GM10266 (cell line): Measurements from ENCODE around the gene SF3A2.

ENCODE experiments used
- DNase-seq: peaks from one replicate; pipeline ENCODE4 v3.0.0; 2012; ENCODE audit errors: extremely low spot score
- TF ChIP-seq, protein P1 (sequence below): IDR thresholded peaks from 2 replicates; pipeline ENCODE4 v1.5.1; 2012; ENCODE audit warnings: mild to moderate bottlenecking, low read depth; ENCODE audit not compliant: control insufficient read depth, insufficient read depth; ENCODE audit errors: missing control alignments

Gene SF3A2, protein sequence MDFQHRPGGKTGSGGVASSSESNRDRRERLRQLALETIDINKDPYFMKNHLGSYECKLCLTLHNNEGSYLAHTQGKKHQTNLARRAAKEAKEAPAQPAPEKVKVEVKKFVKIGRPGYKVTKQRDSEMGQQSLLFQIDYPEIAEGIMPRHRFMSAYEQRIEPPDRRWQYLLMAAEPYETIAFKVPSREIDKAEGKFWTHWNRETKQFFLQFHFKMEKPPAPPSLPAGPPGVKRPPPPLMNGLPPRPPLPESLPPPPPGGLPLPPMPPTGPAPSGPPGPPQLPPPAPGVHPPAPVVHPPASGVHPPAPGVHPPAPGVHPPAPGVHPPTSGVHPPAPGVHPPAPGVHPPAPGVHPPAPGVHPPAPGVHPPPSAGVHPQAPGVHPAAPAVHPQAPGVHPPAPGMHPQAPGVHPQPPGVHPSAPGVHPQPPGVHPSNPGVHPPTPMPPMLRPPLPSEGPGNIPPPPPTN

DNA sequence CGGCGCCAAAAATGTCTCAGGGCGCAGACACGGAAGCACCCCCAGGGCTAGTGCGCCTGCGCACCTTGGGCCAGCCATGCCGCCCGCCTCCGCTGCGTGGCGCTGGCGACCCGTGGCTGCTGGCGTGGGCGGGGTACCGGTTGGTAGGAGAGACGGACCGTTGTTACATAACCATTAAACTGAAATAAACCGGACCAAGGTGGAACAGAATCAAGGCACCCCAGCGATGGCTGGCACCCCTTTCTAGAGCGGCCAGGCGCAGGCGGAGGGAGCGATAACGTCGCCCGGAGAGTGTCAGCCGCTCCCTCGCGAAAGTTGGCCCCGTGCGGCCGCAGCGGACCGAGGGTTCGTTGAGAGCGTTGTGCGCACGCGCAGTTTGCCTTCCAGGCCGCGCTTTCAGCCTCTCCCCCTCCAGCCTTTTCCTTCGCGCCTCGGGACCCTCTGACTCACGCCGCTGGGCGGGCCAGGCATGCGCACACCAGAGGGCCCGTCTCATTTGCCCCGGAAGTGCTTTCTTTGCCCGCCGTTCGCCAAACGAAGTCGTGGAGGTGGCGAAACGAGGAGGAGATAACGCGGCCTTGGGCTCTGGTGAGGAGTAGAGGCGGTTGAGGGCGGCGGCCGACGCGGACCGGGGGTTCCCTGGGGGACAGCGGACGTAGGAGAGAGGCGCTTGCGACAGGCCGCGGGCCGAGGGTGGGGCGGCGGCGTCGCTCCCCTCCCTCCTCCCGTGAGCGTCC, at the start of gene SF3A2, which contains the start of gene PLEKHJ1:
TSS of gene SF3A2 (plus strand) at position 511 of the 737 bp plus-strand sequence. CDS start 6,595 bp downstream, outside the sequence.
TSS of gene PLEKHJ1 (minus strand) at position 16 of the 737 bp plus-strand sequence. CDS start 81 bp downstream, outside the sequence.
- DNase-seq: peak; percentile 99
- TF ChIP-seq, protein P1, sequence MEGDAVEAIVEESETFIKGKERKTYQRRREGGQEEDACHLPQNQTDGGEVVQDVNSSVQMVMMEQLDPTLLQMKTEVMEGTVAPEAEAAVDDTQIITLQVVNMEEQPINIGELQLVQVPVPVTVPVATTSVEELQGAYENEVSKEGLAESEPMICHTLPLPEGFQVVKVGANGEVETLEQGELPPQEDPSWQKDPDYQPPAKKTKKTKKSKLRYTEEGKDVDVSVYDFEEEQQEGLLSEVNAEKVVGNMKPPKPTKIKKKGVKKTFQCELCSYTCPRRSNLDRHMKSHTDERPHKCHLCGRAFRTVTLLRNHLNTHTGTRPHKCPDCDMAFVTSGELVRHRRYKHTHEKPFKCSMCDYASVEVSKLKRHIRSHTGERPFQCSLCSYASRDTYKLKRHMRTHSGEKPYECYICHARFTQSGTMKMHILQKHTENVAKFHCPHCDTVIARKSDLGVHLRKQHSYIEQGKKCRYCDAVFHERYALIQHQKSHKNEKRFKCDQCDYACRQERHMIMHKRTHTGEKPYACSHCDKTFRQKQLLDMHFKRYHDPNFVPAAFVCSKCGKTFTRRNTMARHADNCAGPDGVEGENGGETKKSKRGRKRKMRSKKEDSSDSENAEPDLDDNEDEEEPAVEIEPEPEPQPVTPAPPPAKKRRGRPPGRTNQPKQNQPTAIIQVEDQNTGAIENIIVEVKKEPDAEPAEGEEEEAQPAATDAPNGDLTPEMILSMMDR: peak; percentile 100

DNA sequence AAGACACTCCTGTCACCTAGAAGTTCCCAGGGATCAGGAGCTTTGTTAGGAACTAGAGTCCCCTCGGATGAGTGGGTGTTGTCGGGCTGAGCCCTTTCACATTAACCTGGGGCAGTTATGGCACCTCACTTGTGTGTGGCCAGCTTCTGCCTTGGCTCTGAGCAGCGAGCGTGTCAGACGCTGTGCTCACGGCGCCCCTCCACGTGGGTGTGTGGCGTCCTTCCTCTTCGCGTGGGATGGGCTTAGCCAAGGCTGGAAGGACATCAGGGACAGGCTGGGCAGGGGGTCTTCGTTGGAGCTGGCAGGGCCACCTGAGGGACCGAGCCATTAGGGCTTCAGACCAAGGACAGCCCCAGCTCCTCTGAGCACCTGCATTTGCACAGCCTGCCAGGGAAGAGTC, 49.5 kb upstream of the SF3A2 start:
- TF ChIP-seq, protein P1: no peak
- no peak for DNase-seq

DNA sequence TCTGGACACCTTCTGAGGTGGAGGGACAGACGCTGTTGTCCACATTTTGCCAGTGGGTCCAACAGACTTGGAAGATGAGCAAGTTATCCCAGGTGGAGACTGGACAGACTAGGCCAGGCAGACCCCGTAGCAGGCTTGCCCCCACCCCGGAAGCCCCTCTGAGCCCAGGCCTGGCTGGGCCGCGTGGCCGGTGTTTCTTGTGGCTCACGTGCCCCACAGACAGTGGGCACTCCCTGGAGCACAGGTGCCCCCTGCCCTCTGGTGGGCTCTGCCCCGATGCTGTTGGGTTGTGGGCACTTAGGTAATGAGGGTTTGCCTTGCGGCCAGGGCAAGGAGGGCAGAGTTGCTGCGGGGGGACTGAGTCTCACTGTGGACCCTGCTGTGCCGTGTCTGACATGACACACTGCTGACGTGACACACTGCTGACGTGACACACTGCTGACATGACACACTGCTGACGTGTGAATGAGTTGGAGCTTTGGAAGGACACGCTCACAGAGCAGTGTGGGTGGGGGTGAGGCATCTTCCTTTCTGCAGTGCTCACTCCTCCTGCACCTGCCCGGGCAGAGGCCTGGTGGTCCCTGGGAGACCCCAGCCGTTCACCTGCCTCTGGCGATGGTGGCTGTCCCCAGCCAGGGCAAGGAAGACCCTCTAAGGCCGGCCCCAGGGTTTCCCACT, 47.8 kb upstream of the SF3A2 start:
- DNase-seq: no peak
- TF ChIP-seq, protein P1: no peak

DNA sequence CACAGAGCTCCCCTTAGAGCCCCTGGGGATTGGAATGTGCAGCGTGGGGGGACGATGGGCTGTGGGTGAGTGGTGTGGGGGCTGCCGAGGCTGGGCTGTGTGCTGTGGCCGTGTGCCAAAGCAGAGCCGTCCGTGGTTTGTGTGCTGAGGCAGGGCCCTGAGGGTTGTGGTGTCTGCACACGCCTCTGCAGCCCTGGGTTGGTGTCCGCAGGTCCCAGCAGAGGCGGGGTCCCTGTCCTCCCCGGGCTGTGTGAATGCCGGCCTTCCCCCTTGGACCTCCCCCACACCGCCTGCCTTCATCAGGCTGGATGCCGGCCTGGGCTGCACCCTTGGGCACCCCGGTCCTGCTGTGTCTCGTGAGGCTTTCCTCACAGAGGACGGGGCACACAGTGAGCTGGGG, 46.7 kb upstream of the SF3A2 start:
- TF ChIP-seq, protein P1: no peak
- DNase-seq: no peak

DNA sequence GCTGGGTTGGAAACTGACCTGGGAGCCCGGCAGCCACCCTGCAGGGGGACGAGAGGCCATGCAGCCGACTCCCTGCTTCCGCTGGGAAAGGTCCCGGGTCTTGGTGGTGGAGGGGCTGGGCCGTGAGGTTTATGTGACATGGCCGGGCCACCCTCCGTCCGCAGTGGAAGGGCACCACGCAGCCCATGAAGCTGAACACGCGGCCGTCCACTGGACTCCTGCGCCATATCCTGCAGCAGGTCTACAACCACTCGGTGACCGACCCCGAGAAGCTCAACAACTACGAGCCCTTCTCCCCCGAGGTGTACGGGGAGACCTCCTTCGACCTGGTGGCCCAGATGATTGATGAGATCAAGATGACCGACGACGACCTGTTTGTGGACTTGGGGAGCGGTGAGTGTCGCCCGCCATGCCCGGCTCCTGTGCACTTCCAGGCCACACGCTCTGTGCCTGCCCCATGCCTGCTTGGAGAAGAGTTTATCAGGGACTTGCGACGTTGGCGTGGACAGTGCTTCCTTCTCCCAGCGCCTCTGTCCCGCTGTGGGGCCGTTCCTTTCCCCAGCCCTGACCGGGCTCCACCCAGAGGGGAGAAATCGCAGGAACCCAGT, 45.7 kb upstream of the SF3A2 start:
- DNase-seq: no peak
- TF ChIP-seq, protein P1: no peak

DNA sequence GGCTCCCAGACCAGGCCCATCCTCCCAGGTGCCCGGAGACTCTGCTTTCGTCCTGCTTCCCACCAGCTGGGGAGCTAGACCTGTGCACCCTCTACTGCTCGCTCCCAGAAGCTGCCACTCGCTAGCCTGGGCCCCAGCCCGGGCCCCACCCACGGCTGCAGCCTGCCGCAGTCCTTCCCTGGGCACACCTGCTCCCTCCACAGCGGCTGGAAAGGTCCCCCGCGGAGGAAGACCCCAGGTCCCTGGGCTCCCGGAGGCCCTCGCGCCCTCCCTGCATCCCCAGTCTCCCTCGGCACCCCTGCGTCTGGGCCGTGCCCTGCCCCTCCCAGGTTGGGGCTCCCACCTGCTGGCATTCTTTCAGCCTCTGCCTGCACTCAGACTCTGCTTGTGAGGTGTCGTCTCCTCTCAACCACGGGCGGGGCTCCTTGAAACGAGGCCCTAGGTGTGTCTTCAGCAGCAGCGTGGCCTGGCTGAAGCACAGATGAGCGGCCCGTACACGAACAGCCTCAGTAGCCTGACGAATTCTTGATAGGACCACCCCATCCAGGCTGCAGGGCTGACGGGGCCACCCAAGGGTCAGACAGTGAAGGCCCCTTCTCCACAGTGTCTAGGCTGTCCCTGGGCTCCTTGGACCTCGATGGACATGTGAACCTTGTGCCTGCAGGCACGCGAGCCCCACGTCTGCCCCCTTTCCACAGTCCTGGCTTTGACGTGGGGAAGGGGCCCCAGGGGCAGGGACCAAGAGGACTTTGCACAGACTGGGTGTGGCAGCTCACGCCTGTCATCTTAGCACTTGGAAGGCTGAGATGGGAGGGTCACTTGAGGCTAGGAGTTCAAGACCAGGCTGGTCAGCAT, 44.9 kb upstream of the SF3A2 start:
- DNase-seq: no peak
- TF ChIP-seq, protein P1: no peak
